Activated naive CD4-positive, alpha-beta T cell treated with anti-CD3 and anti-CD28 coated beads, Interleukin-2, amount 10 ng/mL, durations not matched to agents 7 days and 5 days (primary cell): ENCODE measurements around the gene RHAG.
A peak's percentile ranks its signal among the peaks of the same experiment; 100 is the strongest.
"Not testable (repeated sequence)": the region's sequence is repeated elsewhere in the genome, so short reads cannot be mapped to it uniquely, and the experiment has no call there.

Experiments used
- CTCF ChIA-PET: fragments of 350-600 bp; sonication (Branson Sonifier 250); formaldehyde crosslinking; loops from one replicate; lab custom pipeline; 2021; ENCODE audit warnings: antibody characterized with exemption; lab: Charles Lee
- DNase-seq: peaks from one replicate; pipeline ENCODE4 v3.0.0-alpha.2; 2020
- H3K27ac Mint-ChIP-seq: one replicate; pipeline ENCODE4 v1.8.0; 2021; ENCODE audit warnings: mild to moderate bottlenecking, moderate library complexity, mixed read lengths
- H3K27me3 Mint-ChIP-seq: one replicate; pipeline ENCODE4 v1.8.0; 2021; ENCODE audit warnings: mild to moderate bottlenecking, mixed read lengths
- H3K36me3 Mint-ChIP-seq: one replicate; pipeline ENCODE4 v1.8.0; 2021; ENCODE audit warnings: mixed read lengths
- H3K4me1 Mint-ChIP-seq: one replicate; pipeline ENCODE4 v1.8.0; 2021; ENCODE audit warnings: mixed read lengths
- H3K4me3 Mint-ChIP-seq: one replicate; pipeline ENCODE4 v1.8.0; 2021; ENCODE audit warnings: mild to moderate bottlenecking, moderate library complexity, mixed read lengths
- H3K9me3 Mint-ChIP-seq: one replicate; pipeline ENCODE4 v1.8.0; 2021; ENCODE audit warnings: mixed read lengths

Gene RHAG

DNA sequence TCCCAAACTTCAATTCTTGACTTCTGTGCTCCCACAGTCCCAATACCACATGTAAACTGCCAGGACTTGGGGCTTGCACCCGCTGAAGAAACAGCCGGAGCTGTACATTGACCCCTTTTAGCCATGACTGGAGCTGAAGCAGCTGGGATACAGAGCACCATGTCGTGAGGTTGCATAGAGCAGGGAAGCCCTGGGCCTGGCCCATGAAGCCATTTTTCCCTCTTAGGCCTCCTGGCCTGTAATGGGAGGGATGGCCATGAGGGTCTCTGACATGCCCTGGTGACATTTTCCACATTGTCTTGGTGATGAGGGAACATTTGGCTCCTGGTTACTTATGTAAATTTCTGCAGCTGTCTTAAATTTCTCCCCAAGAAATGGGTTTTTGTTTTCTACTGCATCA lies 9.8 kb downstream of the RHAG start:
- CTCF ChIA-PET: no interaction called here
- no peaks in the 10 kb centered on the region for H3K27me3 Mint-ChIP-seq
- H3K4me1 Mint-ChIP-seq: no peaks in the 10 kb centered on the region
- no peaks in the 10 kb centered on the region for H3K9me3 Mint-ChIP-seq
- DNase-seq: no peak
- no peak overlapping the region for H3K27ac Mint-ChIP-seq
- H3K36me3 Mint-ChIP-seq: no peaks in the 10 kb centered on the region
- no peak overlapping the region for H3K4me3 Mint-ChIP-seq

DNA sequence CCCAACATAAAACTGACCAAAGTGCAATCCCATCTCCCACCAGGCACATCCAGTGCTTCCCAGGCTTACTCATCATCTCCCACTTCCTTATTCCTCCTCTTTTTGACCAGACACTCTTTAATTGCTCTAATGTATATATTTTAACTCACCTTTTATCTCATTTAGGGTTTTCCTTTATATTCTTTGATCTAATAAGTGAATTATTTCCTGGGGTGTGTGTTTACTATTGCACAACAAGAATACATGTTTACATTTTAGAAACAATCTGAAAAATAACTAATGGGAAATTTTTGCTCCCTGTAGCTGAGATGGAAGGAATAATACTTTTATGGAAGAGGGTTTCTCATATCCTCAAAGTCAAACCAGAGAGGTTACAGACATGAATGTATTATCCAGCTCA lies 18.4 kb downstream of the RHAG start:
- no peaks in the 10 kb centered on the region for H3K4me1 Mint-ChIP-seq
- no peaks in the 10 kb centered on the region for H3K27me3 Mint-ChIP-seq
- H3K9me3 Mint-ChIP-seq: no peaks in the 10 kb centered on the region
- H3K4me3 Mint-ChIP-seq: no peak overlapping the region
- DNase-seq: no peak
- no peak overlapping the region for H3K27ac Mint-ChIP-seq
- CTCF ChIA-PET: no interaction called here
- no peaks in the 10 kb centered on the region for H3K36me3 Mint-ChIP-seq

DNA sequence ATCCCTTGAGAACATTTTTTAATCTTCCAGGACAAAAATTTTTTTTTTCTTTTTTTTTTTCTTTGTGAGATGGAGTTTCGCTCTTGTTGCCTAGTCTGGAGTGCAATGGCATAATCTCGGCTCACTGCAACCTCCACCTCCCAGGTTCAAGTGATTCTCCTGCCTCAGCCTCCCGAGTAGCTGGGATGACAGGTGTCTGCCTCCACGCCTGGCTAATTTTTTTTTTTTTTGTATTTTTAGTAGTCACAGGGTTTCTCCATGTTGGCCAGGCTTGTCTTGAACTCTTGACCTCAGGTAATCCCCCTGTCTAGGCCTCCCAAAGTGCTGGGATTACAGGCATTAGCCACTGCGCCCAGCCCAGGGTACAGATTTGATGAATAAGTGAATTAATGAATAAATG lies 22.5 kb downstream of the RHAG start:
- CTCF ChIA-PET, H3K4me1 Mint-ChIP-seq, DNase-seq, H3K4me3 Mint-ChIP-seq, H3K27ac Mint-ChIP-seq, H3K36me3 Mint-ChIP-seq, H3K9me3 Mint-ChIP-seq, H3K27me3 Mint-ChIP-seq: not testable (repeated sequence)

DNA sequence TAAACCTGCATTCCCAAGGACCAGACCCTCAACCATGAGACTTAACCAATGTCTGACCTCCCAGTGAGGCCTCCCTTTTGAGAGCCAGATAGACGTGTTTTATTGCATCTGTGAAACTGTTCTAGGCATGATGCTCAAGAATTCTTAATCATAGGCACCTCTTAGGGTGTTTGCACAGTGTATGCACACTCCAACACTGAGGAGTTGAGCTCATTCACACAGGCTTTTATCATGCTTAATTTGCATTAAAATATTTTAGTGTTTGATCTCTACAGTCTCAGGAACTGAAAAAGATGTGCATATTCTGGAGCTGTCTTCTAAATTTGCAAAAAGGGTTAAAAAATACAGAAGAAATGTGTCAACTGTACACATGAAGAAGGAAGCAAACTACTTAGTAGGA lies 27.4 kb downstream of the RHAG start:
- no peaks in the 10 kb centered on the region for H3K36me3 Mint-ChIP-seq
- CTCF ChIA-PET: interaction anchor here (0.9 to 1.3 kb wide), 2 partner anchors 76 to 77 kb away, joined by 3 to 11 read pairs; no protein-coding TSS in a partner anchor

DNA sequence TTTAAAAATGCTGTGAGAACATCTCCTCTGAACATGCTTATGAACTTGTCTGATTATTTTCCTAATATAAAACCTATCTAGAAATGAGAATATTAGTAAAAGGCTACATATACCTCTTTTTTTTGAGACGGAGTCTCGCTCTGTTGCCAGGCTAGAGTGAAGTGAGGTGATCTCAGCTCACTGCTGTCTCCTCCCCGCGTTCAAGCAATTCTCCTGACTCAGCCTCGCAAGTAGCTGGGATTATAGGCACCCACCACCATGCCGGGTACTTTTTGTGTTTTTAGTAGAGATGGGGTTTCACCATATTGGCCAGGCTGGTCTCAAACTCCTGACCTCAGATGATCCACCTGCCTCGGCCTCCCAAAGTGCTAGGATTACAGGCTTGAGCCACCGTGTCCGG lies 28.4 kb downstream of the RHAG start:
- DNase-seq, H3K36me3 Mint-ChIP-seq, H3K4me3 Mint-ChIP-seq, H3K27me3 Mint-ChIP-seq, H3K9me3 Mint-ChIP-seq, H3K4me1 Mint-ChIP-seq, H3K27ac Mint-ChIP-seq: not testable (repeated sequence)
- CTCF ChIA-PET: interaction anchor here (0.7 to 1.3 kb wide), 3 partner anchors 13 to 76 kb away, joined by 3 to 11 read pairs (median 4); no protein-coding TSS in a partner anchor

More for the DNA sequence above, 27.4 kb downstream of the RHAG start:
- no peak overlapping the region for H3K4me3 Mint-ChIP-seq
- no peaks in the 10 kb centered on the region for H3K27me3 Mint-ChIP-seq
- no peaks in the 10 kb centered on the region for H3K4me1 Mint-ChIP-seq
- no peak overlapping the region for H3K27ac Mint-ChIP-seq
- no peaks in the 10 kb centered on the region for H3K9me3 Mint-ChIP-seq
- no peak for DNase-seq

DNA sequence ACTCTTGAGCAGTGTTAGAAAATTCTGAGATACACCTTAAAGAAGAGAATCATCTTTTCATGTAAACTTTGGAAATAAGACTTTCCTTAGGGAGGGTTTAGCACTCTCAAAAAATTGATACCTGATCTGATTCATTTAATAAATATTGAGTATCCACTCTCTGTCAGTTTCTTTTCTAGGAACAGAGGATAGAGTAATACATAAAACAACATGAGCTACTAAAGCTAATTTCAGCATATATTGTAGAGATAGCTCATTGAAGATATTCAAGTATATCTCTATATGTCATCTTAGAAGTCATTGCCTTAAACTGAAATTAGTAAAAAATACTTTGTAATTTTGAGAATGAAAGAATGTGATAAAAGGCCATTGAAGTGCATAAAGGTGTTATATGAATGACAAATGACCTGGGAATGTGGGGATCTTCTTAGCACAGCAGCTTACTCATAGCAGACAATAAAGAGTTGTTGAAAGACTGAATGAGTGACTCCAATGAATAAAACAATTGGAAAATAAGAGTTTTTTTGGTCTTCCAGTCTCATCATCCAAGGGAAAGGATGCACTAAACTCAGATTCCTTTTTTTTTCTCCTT lies 29.2 kb downstream of the RHAG start:
- H3K9me3 Mint-ChIP-seq: no peaks in the 10 kb centered on the region
- H3K4me3 Mint-ChIP-seq: no peak overlapping the region
- no peak for DNase-seq
- CTCF ChIA-PET: interaction anchor here (0.6 to 3.8 kb wide), 6 partner anchors 14 to 146 kb away, joined by 3 to 46 read pairs (median 3); no protein-coding TSS in a partner anchor
- no peak overlapping the region for H3K27ac Mint-ChIP-seq
- no peaks in the 10 kb centered on the region for H3K4me1 Mint-ChIP-seq
- no peaks in the 10 kb centered on the region for H3K36me3 Mint-ChIP-seq
- no peaks in the 10 kb centered on the region for H3K27me3 Mint-ChIP-seq

DNA sequence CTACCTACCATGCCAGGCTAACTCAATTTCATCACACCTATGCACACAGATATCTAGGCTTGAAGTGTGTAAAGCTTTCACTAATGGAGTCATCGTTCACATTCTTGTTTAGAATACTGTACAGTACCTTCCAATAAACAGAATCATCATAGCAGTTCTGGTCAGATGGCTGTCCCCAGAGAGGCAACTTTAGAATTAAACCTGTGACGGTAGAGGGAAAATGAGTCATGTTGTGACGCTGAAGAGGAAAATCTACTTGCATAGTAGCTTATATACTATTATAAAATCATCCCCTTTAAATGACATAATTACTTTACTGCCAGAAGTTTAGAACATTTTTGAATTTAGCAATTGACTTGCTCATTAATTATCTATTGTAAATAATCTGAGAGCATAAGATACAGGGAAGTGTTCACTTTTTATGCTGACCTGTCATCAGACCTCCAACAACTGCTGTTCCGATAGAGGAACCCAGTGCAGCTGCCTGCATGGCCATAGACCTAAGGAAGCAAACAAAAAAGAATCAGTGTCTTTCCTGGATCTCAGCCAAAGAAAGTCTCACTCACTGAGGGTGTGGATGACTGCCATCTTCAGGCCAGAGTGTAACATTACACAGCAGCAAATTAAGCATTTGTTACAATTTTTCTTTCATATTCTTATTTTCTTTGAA lies 29.8 kb downstream of the RHAG start:
- peak; percentile 41 for DNase-seq
- no peaks in the 10 kb centered on the region for H3K4me1 Mint-ChIP-seq
- CTCF ChIA-PET: interaction anchor here (0.6 to 3.8 kb wide), 6 partner anchors 21 to 146 kb away, joined by 3 to 46 read pairs (median 3); no protein-coding TSS in a partner anchor

DNA sequence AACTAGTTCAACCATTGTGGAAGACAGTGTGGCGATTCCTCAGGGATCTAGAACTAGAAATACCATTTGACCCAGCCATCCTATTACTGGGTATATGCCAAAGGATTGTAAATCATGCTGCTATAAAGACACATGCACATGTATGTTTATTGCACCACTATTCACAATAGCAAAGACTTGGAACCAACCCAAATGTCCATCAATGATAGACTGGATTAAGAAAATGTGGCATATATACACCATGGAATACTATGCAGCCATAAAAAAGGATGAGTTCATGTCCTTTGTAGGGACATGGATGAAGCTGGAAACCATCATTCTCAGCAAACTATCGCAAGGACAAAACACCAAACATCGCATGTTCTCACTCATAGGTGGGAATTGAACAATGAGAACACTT lies 32.6 kb downstream of the RHAG start:
- DNase-seq, H3K4me3 Mint-ChIP-seq, H3K4me1 Mint-ChIP-seq, H3K27ac Mint-ChIP-seq, H3K27me3 Mint-ChIP-seq, H3K9me3 Mint-ChIP-seq, H3K36me3 Mint-ChIP-seq: not testable (repeated sequence)
- CTCF ChIA-PET: interaction anchor here (3.8 kb wide), 1 partner anchor 71 kb away, joined by 46 read pairs; no protein-coding TSS in a partner anchor

More for the DNA sequence above, 29.8 kb downstream of the RHAG start:
- Mint-ChIP-seq H3K9me3 (no peaks in the 10 kb centered on the region), H3K27ac (no peak overlapping the region), H3K27me3 (no peaks in the 10 kb centered on the region), H3K4me3 (no peak overlapping the region), H3K36me3 (no peaks in the 10 kb centered on the region)

DNA sequence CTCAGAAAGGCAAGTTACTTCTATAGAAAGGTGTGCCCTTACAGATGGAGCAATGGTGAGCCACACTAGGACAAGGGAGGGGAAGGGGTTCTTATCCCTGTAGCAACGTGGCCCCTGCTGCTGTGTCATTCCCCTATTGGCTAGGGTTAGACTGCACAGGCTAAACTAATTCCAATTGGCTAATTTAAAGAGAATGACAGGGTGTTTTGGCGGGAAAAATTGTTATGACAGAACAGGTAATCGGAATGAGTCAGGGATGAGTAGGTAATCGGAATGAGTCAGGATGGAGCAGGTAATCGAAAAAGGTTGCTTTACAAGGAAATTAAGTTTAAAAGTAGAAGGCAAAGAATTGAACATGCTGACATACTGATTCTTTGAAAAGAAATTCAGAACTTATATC lies 49.4 kb downstream of the RHAG start:
- H3K27ac Mint-ChIP-seq, H3K36me3 Mint-ChIP-seq, H3K4me1 Mint-ChIP-seq, CTCF ChIA-PET, H3K4me3 Mint-ChIP-seq, H3K27me3 Mint-ChIP-seq, H3K9me3 Mint-ChIP-seq, DNase-seq: not testable (repeated sequence)

DNA sequence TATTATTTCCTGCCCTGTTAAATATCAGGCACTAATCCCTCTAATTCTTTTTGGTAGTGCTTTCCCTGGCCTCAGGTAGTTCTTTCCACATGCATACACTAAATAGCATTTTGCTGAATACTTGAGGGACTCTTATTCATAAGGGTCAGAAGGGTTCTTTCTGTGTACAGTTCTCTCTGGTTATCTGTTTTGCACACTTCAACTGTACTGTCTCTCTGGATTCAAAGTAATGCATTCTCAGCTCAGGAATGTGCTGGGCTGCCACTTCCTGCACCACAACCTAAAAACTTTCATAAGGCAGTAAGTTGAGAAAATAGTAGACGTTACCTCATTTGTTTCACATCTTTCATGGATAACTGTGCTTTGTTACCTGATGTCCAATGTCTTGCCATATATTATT lies 54.1 kb downstream of the RHAG start:
- Mint-ChIP-seq H3K4me3 (no peak overlapping the region), H3K27ac (no peak overlapping the region), H3K27me3 (peaks cover 3% of the 10 kb centered on the region), H3K9me3 (no peaks in the 10 kb centered on the region), H3K4me1 (no peaks in the 10 kb centered on the region), H3K36me3 (no peaks in the 10 kb centered on the region)
- CTCF ChIA-PET: no interaction called here
- DNase-seq: no peak

DNA sequence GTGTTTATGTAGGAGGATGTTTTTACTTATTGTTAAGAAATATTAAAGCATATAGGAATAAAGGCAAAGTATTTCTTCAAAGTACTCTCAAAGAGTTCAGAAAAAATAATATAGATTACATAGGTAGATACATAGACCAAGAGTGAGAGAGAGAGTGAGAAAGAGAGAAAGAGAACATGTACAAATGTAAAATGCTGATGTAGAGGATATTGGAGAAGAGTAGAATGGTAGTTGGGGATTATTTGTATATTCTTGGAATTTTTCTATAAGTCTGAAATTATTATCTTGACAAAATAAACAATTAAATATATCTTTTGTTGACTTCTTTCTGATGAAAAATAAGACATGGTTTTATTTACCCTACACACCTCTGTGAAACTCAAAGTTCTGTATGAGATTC lies 57.0 kb downstream of the RHAG start:
- Mint-ChIP-seq H3K9me3 (no peaks in the 10 kb centered on the region), H3K27ac (no peak overlapping the region), H3K4me1 (no peaks in the 10 kb centered on the region), H3K4me3 (no peak overlapping the region), H3K27me3 (peaks cover 3% of the 10 kb centered on the region), H3K36me3 (no peaks in the 10 kb centered on the region)
- CTCF ChIA-PET: no interaction called here
- no peak for DNase-seq

DNA sequence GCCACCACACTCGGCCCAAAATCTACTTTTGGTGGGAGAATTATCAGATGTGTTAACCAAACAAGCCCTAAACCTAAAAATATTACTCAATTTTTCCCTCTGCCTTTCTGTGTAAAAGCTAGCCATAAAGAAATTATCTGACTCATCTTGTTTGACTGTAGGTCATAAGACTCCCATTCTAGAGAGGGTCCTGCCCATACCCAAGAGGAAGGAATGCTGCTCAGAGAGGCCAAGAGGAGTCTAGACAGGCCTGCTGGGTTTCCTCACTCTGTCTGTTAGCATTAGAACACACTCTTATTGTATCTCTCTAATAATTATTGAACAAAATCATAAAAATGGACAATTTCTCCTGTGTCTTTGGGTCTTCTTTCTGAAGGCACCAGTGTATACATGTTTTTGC lies 60.0 kb downstream of the RHAG start:
- Mint-ChIP-seq H3K4me1 (no peaks in the 10 kb centered on the region), H3K9me3 (no peaks in the 10 kb centered on the region), H3K27me3 (peaks cover 8% of the 10 kb centered on the region), H3K27ac (no peak overlapping the region), H3K36me3 (no peaks in the 10 kb centered on the region), H3K4me3 (no peak overlapping the region)
- CTCF ChIA-PET: no interaction called here
- no peak for DNase-seq

DNA sequence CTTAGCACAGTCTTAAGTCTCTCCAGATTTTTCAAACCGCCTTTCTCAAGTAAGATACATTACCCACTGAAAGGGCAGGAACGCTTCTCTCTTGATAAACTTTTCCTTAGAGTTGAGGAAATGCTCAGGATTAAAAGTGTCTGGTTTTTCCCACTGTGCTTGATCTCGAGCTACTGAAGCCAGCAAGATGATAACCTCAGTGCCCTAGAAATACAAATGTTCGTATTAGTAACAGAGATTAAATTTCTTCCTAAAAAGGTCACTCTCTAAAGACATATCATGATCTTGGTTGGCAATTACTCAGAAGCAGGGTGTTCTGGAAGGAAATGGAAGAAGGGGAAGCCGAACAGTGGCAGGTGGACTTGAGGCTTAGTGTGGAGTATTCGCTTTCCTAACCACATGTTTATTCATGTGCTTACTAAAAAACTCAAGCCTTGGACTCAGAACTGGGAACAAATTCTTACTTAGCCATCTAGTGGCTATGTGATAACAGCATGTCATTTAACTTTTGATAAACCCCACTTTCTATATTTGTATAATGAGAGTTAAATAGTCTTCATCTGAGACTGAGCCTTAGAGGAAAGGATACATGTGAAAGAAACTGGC lies 66.1 kb downstream of the RHAG start:
- DNase-seq: no peak
- CTCF ChIA-PET: no interaction called here

DNA sequence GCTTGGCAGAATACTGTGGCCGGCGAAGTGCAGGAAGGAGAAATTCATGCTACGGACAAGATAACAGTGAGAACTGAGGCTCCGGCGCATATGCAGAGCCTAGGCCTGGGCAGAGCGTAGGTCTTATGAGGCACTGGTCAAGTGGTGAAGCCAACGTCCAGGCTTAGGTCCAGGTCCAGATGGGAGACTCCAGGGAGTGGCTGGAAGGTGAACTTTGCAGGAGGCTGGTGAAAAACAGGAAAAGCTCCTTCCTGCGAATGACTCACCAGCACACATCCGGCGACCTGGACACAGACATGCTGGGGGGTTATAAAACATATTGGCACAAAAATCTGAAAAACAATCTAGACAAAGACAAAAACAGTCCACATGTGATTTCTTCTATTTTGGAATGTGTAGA lies 70.8 kb downstream of the RHAG start:
- peaks cover 10% of the 10 kb centered on the region for H3K4me1 Mint-ChIP-seq
- CTCF ChIA-PET: interaction anchor here (1.2 kb wide), 1 partner anchor 34 kb away, joined by 9 read pairs; no protein-coding TSS in a partner anchor

More for the DNA sequence above, 66.1 kb downstream of the RHAG start:
- Mint-ChIP-seq H3K27ac (no peak overlapping the region), H3K4me3 (no peak overlapping the region), H3K36me3 (no peaks in the 10 kb centered on the region), H3K9me3 (no peaks in the 10 kb centered on the region), H3K4me1 (peaks cover 7% of the 10 kb centered on the region), H3K27me3 (peaks cover 5% of the 10 kb centered on the region)

More for the DNA sequence above, 70.8 kb downstream of the RHAG start:
- no peak for DNase-seq
- Mint-ChIP-seq H3K36me3 (no peaks in the 10 kb centered on the region), H3K27ac (no peak overlapping the region), H3K4me3 (no peak overlapping the region), H3K9me3 (no peaks in the 10 kb centered on the region), H3K27me3 (peaks cover 4% of the 10 kb centered on the region)
